NK-92 (cell line): ENCODE results near the gene TBC1D30.
"Not testable (repeated sequence)": the region's sequence is repeated elsewhere in the genome, so short reads cannot be mapped to it uniquely, and the experiment has no call there.

Experiments used
- DNase-seq: peaks from one replicate; lab custom pipeline; 2025; ENCODE audit not compliant: unreplicated experiment; lab: John Stamatoyannopoulos, UW

TBC1D30 gene

DNA sequence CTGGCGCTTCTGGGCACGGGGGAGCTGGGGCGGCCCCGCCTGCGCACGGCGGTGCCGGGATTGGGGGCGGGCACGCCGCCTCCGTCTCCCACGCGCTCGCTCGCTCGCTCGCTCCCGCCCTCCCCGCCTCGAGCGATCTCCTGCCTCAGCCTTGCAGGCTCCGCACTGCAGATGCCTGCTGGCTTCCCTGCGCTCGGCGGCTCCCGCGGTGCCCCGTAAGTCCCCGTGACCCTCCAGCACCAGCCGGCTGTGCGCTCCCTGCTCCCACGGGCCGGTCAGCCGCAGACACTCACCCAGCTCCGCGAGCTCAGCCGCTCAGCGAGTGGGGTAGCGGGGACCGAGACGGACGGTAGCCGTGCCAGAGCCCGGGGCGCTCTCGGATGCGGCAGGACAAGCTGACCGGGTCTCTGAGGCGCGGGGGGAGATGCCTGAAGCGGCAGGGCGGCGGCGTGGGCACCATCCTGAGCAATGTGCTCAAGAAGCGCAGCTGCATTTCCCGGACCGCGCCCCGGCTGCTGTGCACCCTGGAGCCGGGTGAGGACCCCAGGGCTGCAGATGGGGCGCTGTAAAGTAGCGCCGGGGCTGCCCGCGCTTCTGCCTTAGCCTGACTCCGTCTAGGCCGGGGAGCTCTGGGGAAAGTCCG lies at the start of gene TBC1D30:
Gene TBC1D30 (plus strand): TSS at position 148 of the 643 bp plus-strand sequence. CDS start 233 bp downstream, at position 381.
- DNase-seq, result no peak

GRCh38 chr12:64775147-64775736 lies 49.2 kb upstream of the TBC1D30 start:
- DNase-seq, result not testable (repeated sequence)

- DNase-seq, result no peak
These were observed 45.0 kb upstream of the TBC1D30 start for GRCh38 chr12:64779354-64779974.

DNA sequence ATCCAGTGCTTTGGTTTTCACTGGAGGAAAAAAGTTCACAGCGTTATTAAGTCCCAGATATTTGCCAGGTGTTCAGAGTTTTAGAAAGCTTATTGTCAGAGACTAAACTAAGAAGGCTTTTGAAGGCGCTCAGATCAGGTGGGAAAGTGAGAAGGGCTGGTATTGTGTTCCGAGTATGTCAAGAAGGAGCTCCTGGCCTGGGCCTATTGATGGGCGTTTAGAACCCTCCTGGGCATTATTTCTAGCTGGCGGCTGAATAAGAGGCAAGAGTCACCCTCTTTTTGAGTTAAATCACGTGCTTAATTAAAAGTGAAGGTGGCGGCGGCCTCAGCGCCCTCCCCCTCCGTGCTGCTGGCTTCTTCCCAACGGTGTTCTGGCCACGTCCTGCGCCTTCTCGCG lies 44.3 kb upstream of the TBC1D30 start:
- no peak for DNase-seq

DNA sequence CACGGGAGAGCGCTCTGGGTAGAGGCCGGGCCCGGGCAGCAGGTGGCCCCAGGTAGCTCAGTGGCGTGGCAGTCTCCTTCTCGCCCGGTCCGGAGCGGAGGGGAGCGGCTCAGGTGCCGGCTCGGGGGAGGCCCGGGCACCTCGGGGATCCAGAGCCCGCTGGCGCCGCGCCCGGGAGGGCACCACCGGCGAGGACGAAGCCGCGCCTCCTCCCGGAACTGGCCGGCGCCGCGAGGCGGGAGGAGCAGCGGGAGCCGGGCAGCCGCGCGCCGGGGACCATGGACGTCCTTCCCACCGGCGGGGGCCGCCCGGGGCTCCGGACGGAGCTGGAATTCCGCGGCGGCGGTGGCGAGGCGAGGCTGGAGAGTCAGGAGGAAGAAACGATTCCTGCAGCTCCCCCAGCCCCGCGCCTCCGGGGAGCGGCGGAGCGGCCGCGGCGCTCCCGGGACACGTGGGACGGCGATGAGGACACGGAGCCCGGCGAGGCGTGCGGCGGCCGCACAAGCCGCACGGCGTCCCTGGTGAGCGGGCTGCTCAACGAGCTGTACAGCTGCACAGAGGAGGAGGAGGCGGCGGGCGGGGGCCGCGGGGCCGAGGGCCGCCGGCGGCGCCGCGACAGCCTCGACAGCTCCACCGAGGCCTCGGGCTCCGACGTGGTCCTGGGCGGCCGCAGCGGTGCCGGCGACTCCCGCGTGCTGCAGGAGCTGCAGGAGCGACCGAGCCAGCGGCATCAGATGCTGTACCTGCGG lies 43.7 kb upstream of the TBC1D30 start:
- DNase-seq, result no peak

- no peak for DNase-seq
These were observed 42.9 kb upstream of the TBC1D30 start for GRCh38 chr12:64781280-64782190.

- DNase-seq, result no peak
These were observed 42.1 kb upstream of the TBC1D30 start for GRCh38 chr12:64782191-64782876.

GRCh38 chr12:64785838-64786237 lies 38.6 kb upstream of the TBC1D30 start:
- no peak for DNase-seq

- no peak for DNase-seq
These were observed 34.3 kb upstream of the TBC1D30 start for GRCh38 chr12:64790166-64790565.

DNA sequence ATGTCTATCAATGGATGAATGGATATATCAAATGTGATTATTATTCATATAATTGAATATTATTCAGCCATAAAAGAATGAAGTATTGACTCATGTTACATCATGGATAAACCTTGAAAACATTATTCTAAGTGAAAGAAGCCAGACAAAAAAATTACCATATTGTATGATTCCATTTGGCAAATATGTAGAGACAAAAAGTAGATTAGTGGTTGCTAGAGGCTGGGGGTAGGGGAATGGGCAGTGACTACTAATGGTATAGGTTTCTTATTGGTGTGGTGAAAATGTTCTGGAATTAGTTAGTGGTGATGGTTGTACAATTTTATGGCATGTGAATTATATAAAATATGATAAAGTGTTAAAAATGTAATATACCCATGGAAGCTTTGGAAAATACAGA lies 33.4 kb upstream of the TBC1D30 start:
- DNase-seq, result no peak

DNA sequence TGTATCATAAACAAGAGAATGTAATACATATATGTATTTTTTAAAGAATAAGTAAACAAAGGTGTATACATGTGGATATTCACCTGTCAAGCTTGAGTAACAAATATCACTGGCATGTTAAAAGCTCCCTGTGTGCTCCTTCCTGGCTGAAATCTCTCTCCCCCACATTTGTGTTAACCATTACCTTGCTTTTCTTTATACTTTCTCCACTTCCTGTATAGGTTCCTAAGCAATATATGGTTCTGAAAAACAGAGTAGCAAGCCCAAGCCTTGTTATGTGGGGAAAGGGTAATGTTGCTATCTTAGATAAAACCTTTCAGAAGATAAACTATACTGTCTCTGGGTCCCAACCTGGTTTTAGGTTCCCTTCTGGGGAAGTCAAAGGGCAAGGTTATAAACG lies 32.3 kb upstream of the TBC1D30 start:
- DNase-seq, result no peak

- no peak for DNase-seq
These were observed 30.8 kb upstream of the TBC1D30 start for GRCh38 chr12:64793610-64794009.

GRCh38 chr12:64794305-64794704 lies 30.1 kb upstream of the TBC1D30 start:
- DNase-seq, result no peak

GRCh38 chr12:64796205-64796845 lies 28.1 kb upstream of the TBC1D30 start:
- DNase-seq, result no peak

DNA sequence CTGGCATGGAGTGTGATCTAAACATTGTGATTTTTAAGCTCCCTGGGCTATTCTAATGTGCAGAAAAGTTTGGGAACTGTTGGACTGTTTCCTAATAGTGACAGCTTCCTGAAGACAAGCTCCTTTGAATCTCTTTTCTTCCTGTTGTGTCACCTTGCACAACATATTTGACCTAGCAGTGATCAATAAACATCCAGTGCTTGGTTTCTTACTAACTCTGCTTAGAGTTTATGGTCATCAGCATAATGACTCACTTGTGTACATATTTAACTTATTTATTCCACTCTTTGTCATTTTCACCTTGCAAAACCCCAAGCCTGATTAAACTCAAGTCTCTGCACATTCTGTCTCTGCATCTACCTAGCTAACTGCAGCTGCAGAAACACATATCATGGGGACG lies 27.3 kb upstream of the TBC1D30 start:
- DNase-seq, result no peak

DNA sequence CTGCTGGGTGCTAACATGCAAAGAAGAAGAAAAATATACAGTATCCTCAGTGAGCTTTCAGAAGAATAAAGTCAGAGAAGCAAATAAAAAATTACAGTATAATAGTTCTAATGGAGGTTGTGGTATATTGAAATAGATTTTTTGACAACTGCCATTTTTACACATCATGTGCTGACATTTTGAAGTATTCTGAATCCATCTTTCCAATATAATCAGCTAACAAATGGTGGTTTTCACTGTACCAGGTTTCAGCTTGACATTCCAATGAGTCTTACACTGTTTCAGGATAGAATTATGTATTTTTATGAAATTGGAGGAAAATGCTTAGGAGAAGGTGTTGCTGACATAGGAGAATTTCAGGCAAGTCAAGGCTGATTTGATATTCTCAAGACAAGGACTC lies 26.3 kb upstream of the TBC1D30 start:
- DNase-seq, result no peak

- DNase-seq, result no peak
These were observed 23.8 kb upstream of the TBC1D30 start for GRCh38 chr12:64800640-64801039.

- DNase-seq, result no peak
These were observed 23.1 kb upstream of the TBC1D30 start for GRCh38 chr12:64801381-64801780.

DNA sequence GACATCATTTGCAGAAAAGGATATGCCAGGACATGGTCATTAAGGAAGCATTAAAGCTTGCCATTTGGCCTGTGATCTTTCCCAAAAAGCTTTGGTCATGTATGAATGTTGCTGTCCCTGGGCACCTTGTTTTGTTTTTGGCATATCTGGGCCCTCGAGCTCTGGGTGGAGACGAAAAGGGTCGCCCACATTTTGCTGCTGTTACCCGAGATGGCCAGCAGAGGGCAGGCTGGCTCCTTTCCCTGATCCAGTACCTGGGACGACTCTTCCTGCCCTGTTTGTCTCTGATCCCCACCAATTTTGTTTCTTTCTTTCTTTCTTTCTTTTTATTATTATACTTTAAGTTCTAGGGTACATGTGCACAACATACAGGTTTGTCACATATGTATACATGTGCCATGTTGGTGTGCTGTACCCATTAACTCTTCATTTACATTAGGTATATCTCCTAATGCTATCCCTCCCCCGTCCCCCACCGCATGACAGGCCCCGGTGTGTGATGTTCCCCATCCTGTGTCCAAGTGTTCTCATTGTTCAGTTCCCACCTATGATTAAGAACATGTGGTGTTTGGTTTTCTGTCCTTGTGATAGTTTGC lies 22.2 kb upstream of the TBC1D30 start:
- DNase-seq, result not testable (repeated sequence)
